ENCODE measurements around the gene STC2. TPM values are rescaled to one million over a fixed set of nuclear protein-coding genes. Genes with fewer than 3 reads are reported as not detected.
"Not testable (repeated sequence)": the region's sequence is repeated elsewhere in the genome, so short reads cannot be mapped to it uniquely, and the experiment has no call there.

The STC2 gene
- total RNA-seq, 1 donor from 2014 or later = 10.4 TPM

- intact Hi-C loops (cut with DNase I) = loop anchor here (5.0 to 10.0 kb wide), 3 partner anchors 272 to 570 kb away; partner anchors contain the start of gene ATP6V0E1
- not testable (repeated sequence) for DNase-seq (ENCODE audit: missing footprints); ATAC-seq
Measured at GRCh38 chr5:173284343-173284958, 43.8 kb downstream of the STC2 start.

GRCh38 chr5:173283318-173284288 is 44.6 kb downstream of the STC2 start:
- ATAC-seq (peak; percentile 91), DNase-seq (ENCODE audit: missing footprints) (peak; percentile 88)
- intact Hi-C loops (cut with DNase I) = loop anchor here (1.0 to 10.0 kb wide), 4 partner anchors 118 to 569 kb away; partner anchors contain the start of gene ATP6V0E1

GRCh38 chr5:173282916-173283315 is 45.3 kb downstream of the STC2 start:
- ATAC-seq (no peak), DNase-seq (ENCODE audit: missing footprints) (no peak)
- intact Hi-C loops (cut with DNase I) = loop anchor here (1.0 to 10.0 kb wide), 4 partner anchors 118 to 568 kb away; partner anchors contain the start of gene ATP6V0E1

- ATAC-seq (peak; percentile 58), DNase-seq (ENCODE audit: missing footprints) (no peak)
- intact Hi-C loops (cut with DNase I) = loop anchor here (5.0 to 10.0 kb wide), 3 partner anchors 270 to 567 kb away; partner anchors contain the start of gene ATP6V0E1
Measured at GRCh38 chr5:173281910-173282309, 46.3 kb downstream of the STC2 start.

- DNase-seq (ENCODE audit: missing footprints) (no peak), ATAC-seq (no peak)
- intact Hi-C loops (cut with DNase I) = loop anchor here (2.0 kb wide), 1 partner anchor 44 kb away; the partner anchor contains the start of gene NKX2-5
Measured at GRCh38 chr5:173279166-173279565, 49.0 kb downstream of the STC2 start.

- DNase-seq (ENCODE audit: missing footprints) (no peak), ATAC-seq (peak; percentile 87)
- intact Hi-C loops (cut with DNase I) = loop anchor here (1.0 to 2.0 kb wide), 2 partner anchors 35 to 44 kb away; partner anchors contain the start of gene NKX2-5
Measured at GRCh38 chr5:173278641-173279040, 49.6 kb downstream of the STC2 start.

- peak; percentile 83 for DNase-seq (ENCODE audit: missing footprints)
- peak; percentile 88 for ATAC-seq
- intact Hi-C loops (cut with DNase I) = loop anchor here (1.0 to 2.0 kb wide), 2 partner anchors 35 to 43 kb away; partner anchors contain the start of gene NKX2-5
Measured at GRCh38 chr5:173278172-173278571, 50.0 kb downstream of the STC2 start.

GRCh38 chr5:173274771-173275170 is 53.4 kb downstream of the STC2 start:
- ATAC-seq (no peak), DNase-seq (ENCODE audit: missing footprints) (no peak)
- intact Hi-C loops (cut with DNase I) = no loop called here

GRCh38 chr5:173271419-173271818 is 56.8 kb downstream of the STC2 start:
- intact Hi-C loops (cut with DNase I) = no loop called here
- no peak for ATAC-seq
- no peak for DNase-seq (ENCODE audit: missing footprints)

- intact Hi-C loops (cut with DNase I) = no loop called here
- ATAC-seq (peak; percentile 82), DNase-seq (ENCODE audit: missing footprints) (peak; percentile 78)
Measured at GRCh38 chr5:173268750-173269432, 59.3 kb downstream of the STC2 start.

- DNase-seq (ENCODE audit: missing footprints) (peak; percentile 80), ATAC-seq (peak; percentile 87)
- intact Hi-C loops (cut with DNase I) = loop anchor here (2.0 kb wide), 1 partner anchor 19 kb away; no protein-coding TSS in a partner anchor
Measured at GRCh38 chr5:173265433-173265832, 62.8 kb downstream of the STC2 start.

Small RNA genes lying within 50 kb of the gene (microRNA-seq; reads per million reads assigned to microRNA genes)
- not detected for gene MIR8056

Other genes with a start within 250 kb of the STC2 start
- 10.0 TPM for gene BNIP1, start 183.9 kb downstream of the STC2 start, total RNA-seq
- 261 TPM for gene NKX2-5, start 93.2 kb downstream of the STC2 start, total RNA-seq